ENCODE data around the gene FIZ1. TPM values are rescaled to one million over a fixed set of nuclear protein-coding genes. Genes with fewer than 3 reads are reported as not detected.

FIZ1 gene
- total RNA-seq, 1 donor from 2014 or later = 14.3 TPM

DNA sequence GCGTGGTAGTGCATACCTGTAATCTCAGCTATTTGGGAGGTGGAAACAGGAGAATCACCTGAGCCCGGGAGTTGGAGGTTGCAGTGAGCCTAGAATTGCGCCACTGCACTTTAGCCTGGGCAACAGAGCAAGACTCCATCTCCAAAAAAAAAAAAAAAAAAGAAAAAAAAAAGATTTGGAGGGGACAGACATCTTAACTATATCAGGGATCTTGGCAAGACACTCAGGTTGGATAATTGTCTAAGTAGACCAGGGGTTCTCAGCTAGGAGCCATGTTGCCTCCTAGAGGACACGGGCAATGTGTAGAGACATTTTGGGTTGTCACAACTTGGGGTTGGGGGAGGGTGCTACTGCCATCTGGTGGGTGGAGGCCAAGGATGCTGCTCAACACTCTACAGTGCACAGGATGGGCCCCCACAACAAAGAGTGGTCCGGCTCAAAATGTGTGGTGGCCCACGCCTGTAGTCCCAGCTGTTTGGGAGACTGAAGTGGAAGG is 39.6 kb upstream of the FIZ1 start:
- intact Hi-C loops (cut with DNase I) = no loop called here
- peaks cover 72% of the 10 kb centered on the region for H3K4me1 ChIP-seq
- TF ChIP-seq CTCF (IDR thresholded peaks at IDR 0.05) = peak; percentile 42
- no peak overlapping the region for H3K27ac ChIP-seq
- no peaks in the 10 kb centered on the region for H3K9me3 ChIP-seq
- H3K4me3 ChIP-seq = no peak overlapping the region
- no peaks in the 10 kb centered on the region for H3K36me3 ChIP-seq
- ATAC-seq (no peak), DNase-seq (no peak)
- H3K27me3 ChIP-seq (ENCODE audit: low read depth) = no peaks in the 10 kb centered on the region

GRCh38 chr19:55637534-55637933 is 38.2 kb upstream of the FIZ1 start:
- no peak overlapping the region for H3K4me3 ChIP-seq
- DNase-seq (no peak), ATAC-seq (no peak)
- no peaks in the 10 kb centered on the region for H3K27me3 ChIP-seq (ENCODE audit: low read depth)
- H3K9me3 ChIP-seq = no peaks in the 10 kb centered on the region
- no peak overlapping the region for H3K27ac ChIP-seq
- no peaks in the 10 kb centered on the region for H3K36me3 ChIP-seq
- TF ChIP-seq CTCF (IDR thresholded peaks at IDR 0.05) = no peak
- peaks cover 74% of the 10 kb centered on the region for H3K4me1 ChIP-seq
- intact Hi-C loops (cut with DNase I) = no loop called here

GRCh38 chr19:55636723-55637122 is 37.4 kb upstream of the FIZ1 start:
- ATAC-seq = no peak
- no peaks in the 10 kb centered on the region for H3K36me3 ChIP-seq
- no peak for DNase-seq
- peaks cover 74% of the 10 kb centered on the region for H3K4me1 ChIP-seq
- no peaks in the 10 kb centered on the region for H3K9me3 ChIP-seq
- H3K27me3 ChIP-seq (ENCODE audit: low read depth) = no peaks in the 10 kb centered on the region
- TF ChIP-seq CTCF (IDR thresholded peaks at IDR 0.05) = no peak
- intact Hi-C loops (cut with DNase I) = no loop called here
- no peak overlapping the region for H3K4me3 ChIP-seq
- H3K27ac ChIP-seq = no peak overlapping the region

DNA sequence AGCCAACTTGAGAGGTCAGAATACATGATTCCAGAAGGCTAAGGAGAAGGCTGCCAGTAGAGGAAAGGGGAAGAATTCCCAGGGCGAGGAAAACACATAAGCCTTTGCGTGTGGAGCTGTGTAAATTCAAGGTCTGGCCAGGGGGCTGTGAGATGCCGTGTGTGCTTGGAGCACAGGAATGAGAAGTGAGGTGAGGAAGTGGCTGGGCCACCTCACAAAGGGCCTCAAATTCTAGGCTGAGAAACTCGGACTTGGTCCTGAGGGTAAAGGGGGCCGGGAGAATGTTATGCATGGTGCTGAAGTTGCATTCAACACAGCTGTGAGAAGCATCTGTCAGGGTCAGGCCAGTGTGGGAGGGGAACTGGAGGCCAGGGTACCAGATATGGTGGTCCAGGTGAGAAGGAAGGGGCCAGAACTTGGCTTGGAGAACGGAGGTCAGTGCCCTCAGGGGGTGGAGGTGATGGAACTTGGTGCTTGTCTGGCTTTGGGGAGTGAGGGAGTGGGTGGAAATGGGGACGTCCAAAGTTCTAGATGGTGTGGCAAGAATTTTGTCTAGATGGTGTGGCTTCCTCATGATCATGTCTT is 36.6 kb upstream of the FIZ1 start:
- Histone ChIP-seq H3K4me1 (peaks cover 76% of the 10 kb centered on the region), H3K36me3 (no peaks in the 10 kb centered on the region), H3K9me3 (no peaks in the 10 kb centered on the region), H3K4me3 (peak overlapping the region; percentile 98), H3K27me3 (ENCODE audit: low read depth) (no peaks in the 10 kb centered on the region), H3K27ac (peak overlapping the region; percentile 99)
- intact Hi-C loops (cut with DNase I) = no loop called here
- no peak for TF ChIP-seq CTCF (IDR thresholded peaks at IDR 0.05)
- DNase-seq (no peak), ATAC-seq (no peak)

DNA sequence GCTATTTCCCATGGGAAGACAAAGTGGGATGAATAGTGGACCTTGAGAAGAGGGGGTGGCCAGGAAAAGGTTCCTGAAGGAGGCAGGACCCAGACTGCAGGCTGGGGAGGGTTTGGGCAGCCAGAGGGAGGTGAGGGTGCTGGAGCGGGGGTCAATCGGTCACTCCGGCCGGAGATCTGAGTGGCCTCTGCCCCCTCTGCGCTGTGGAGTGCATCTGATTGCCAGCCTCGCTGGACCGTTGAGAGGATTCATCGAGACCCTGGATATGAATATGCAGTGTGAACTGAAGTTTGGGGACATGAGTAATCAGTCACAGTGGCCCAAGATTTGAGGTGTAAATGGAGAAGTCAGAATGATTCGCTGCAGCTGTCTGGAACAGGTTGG is 36.0 kb upstream of the FIZ1 start:
- Histone ChIP-seq H3K9me3 (no peaks in the 10 kb centered on the region), H3K4me3 (peak overlapping the region; percentile 98), H3K4me1 (peaks cover 73% of the 10 kb centered on the region), H3K27ac (peak overlapping the region; percentile 99), H3K27me3 (ENCODE audit: low read depth) (no peaks in the 10 kb centered on the region), H3K36me3 (no peaks in the 10 kb centered on the region)
- no peak for TF ChIP-seq CTCF (IDR thresholded peaks at IDR 0.05)
- DNase-seq (no peak), ATAC-seq (peak in 1 of 2 donors; percentile 3)
- intact Hi-C loops (cut with DNase I) = no loop called here

Data from lower lobe of right lung (tissue), 2 donors.